Activated CD8-positive, alpha-beta T cell treated with anti-CD3 and anti-CD28 coated beads, Interleukin-2, amount 10 ng/mL, durations not matched to agents 7 days and 5 days (primary cell): ENCODE data around the gene CBLB. TPM values are rescaled to one million over a fixed set of nuclear protein-coding genes. Genes with fewer than 3 reads are reported as not detected.

Experiments used
- ATAC-seq: fragments of 150-1000 bp; cut with Tn5 transposase; one replicate; pipeline ENCODE4 v1.10.0; 2021; ENCODE audit warnings: moderate library complexity
- CTCF ChIA-PET: fragments of 350-600 bp; sonication (Branson Sonifier 250); formaldehyde crosslinking; loops from one replicate; lab custom pipeline; 2021; ENCODE audit warnings: antibody characterized with exemption; lab: Charles Lee
- POLR2A ChIA-PET: fragments of 350-600 bp; sonication (Branson Sonifier 250); formaldehyde crosslinking; loops from one replicate; lab custom pipeline; 2021; ENCODE audit warnings: antibody characterized with exemption; lab: Charles Lee
- DNase-seq: peaks from one replicate; pipeline ENCODE4 v3.0.0-alpha.2; 2020
- H3K27ac Mint-ChIP-seq: one replicate; pipeline ENCODE4 v1.8.0; 2021; ENCODE audit warnings: mild to moderate bottlenecking, mixed read lengths
- H3K27me3 Mint-ChIP-seq: one replicate; pipeline ENCODE4 v1.8.0; 2021; ENCODE audit warnings: low read depth, mixed read lengths
- H3K36me3 Mint-ChIP-seq: one replicate; pipeline ENCODE4 v1.8.0; 2021; ENCODE audit warnings: low read depth, mixed read lengths
- H3K4me1 Mint-ChIP-seq: one replicate; pipeline ENCODE4 v1.8.0; 2021; ENCODE audit warnings: low read depth, mixed read lengths
- H3K4me3 Mint-ChIP-seq: one replicate; pipeline ENCODE4 v1.8.0; 2021; ENCODE audit warnings: mild to moderate bottlenecking, mixed read lengths
- H3K9me3 Mint-ChIP-seq: one replicate; pipeline ENCODE4 v1.8.0; 2022; ENCODE audit warnings: mixed read lengths; ENCODE audit not compliant: insufficient read depth
- total RNA-seq, 2 experiments: library from RNA; stranded (reverse); gene quantifications; one replicate each; pipeline ENCODE4 v1.2.3, GENCODE V29; 2021

CBLB gene
- total RNA-seq, 2 experiments from 2014 or later: 117 to 122 TPM

DNA sequence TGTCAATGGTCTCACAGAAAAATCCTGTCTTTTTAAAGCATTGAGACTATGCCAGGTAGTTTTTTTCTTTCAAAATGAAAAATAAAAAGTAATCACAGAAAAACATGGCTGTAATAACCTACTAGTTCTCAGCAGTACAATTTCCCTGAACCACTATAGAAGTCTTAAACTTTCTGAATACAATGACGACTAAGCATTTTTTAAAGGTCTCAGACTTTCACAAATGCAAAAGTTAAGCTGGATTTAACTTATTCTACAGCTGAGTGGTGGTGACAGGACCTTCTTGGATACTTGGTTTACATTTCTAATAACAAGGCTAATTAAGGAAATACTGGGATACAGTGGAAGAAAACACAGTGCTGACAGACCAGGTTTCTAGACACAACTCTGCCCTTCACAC, 81.8 kb downstream of the CBLB start:
- Mint-ChIP-seq H3K4me1 (peaks cover 53% of the 10 kb centered on the region), H3K4me3 (no peak overlapping the region)
- CTCF ChIA-PET: interaction anchor here (1.2 to 2.2 kb wide), 2 partner anchors 9 to 81 kb away, joined by 3 to 5 read pairs; no protein-coding TSS in a partner anchor

DNA sequence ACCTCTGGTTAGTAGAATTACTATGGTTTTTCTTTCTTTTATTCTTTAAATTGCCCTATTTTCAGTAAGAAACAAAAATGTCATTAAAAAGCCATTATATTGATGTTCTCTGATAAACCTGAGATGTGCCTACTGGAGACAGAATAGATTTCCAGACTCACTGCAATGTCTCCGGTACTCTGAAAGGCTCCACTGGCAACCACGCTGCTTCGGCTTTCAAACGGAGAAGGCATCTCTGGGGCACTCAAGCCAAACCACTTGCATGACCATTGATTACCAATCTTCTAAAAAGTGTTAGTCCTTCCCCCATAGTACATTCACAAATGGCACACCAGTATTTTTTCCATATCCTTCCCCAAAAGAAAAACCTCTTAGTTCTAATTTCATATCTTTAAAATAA, 82.6 kb downstream of the CBLB start:
- H3K4me3 Mint-ChIP-seq: no peak overlapping the region
- no peak overlapping the region for H3K27ac Mint-ChIP-seq
- ChIA-PET POLR2A (no interaction called here), CTCF (no interaction called here)
- peaks cover 15% of the 10 kb centered on the region for H3K9me3 Mint-ChIP-seq
- DNase-seq (no peak), ATAC-seq (no peak)
- peaks cover 55% of the 10 kb centered on the region for H3K4me1 Mint-ChIP-seq
- H3K36me3 Mint-ChIP-seq: peaks cover 63% of the 10 kb centered on the region
- no peaks in the 10 kb centered on the region for H3K27me3 Mint-ChIP-seq

More for the DNA sequence above, 81.8 kb downstream of the CBLB start:
- POLR2A ChIA-PET: no interaction called here
- H3K9me3 Mint-ChIP-seq: peaks cover 15% of the 10 kb centered on the region
- ATAC-seq: no peak
- no peak overlapping the region for H3K27ac Mint-ChIP-seq
- H3K36me3 Mint-ChIP-seq: peaks cover 60% of the 10 kb centered on the region
- H3K27me3 Mint-ChIP-seq: no peaks in the 10 kb centered on the region
- no peak for DNase-seq

DNA sequence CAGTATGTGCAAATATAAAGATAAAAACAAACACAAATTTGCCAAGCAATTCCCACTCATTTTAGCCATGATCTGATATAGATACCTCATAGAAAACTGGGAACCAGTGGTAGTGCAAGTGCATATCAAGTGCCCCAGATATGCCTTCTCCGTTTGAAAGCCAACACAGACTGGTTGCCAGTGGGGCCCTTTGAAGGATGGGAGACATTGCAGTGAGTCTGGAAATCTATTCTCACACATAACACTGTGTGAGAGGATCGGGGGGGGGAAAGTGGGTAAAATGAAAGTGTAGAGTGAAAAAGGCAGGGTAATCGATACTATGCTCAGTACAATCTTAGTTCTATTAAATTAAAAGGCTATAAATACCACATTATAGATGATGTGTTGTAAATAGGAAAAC, 83.0 kb downstream of the CBLB start:
- Mint-ChIP-seq H3K27me3 (no peaks in the 10 kb centered on the region), H3K9me3 (peaks cover 15% of the 10 kb centered on the region), H3K27ac (no peak overlapping the region), H3K4me1 (peaks cover 54% of the 10 kb centered on the region), H3K36me3 (peaks cover 64% of the 10 kb centered on the region), H3K4me3 (no peak overlapping the region)
- ATAC-seq (no peak), DNase-seq (no peak)
- ChIA-PET POLR2A (no interaction called here), CTCF (no interaction called here)

DNA sequence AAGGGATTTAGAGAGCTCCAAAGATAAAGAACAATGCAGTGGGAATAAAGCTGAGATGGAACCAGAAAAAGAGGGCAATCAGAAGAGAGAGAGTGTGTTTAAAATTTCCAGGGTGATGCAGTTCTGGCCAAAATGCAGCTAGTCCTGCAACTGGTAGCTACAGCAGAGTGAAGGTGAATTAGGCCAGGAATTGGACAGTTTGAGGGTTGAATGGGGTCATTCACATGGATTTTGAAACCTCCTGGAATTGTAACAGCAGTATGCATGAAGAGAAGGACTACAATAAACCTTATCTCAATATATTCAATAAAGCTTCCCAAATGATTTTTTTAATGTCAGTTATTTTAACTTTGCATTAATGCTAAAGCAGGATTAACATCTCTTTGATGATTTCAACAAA, 85.2 kb downstream of the CBLB start:
- ChIA-PET CTCF (no interaction called here), POLR2A (no interaction called here)
- H3K4me3 Mint-ChIP-seq: no peak overlapping the region
- ATAC-seq (no peak), DNase-seq (no peak)
- H3K4me1 Mint-ChIP-seq: peaks cover 55% of the 10 kb centered on the region
- H3K9me3 Mint-ChIP-seq: peaks cover 19% of the 10 kb centered on the region
- H3K27me3 Mint-ChIP-seq: no peaks in the 10 kb centered on the region
- H3K36me3 Mint-ChIP-seq: peaks cover 64% of the 10 kb centered on the region
- H3K27ac Mint-ChIP-seq: no peak overlapping the region

DNA sequence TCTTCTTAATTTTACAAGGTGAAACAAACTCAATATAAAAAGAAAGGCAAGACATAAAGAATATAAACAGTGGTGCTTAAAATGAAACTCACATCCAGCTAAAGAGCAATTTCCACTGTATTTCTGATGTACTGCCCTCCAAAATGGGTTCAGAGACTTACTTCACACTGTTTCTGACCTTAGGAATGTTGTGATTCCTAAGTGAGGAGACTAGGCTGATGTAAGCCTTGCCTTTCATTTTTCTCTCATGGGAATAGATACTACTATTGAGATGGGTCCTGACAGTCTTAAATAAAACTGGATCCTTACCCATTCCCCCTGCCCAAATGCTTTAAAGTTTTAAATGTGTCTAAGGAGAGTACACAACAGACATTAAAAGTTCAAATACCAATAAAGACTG, 86.9 kb downstream of the CBLB start:
- POLR2A ChIA-PET: no interaction called here
- peaks cover 53% of the 10 kb centered on the region for H3K4me1 Mint-ChIP-seq
- DNase-seq (no peak), ATAC-seq (no peak)
- peak overlapping the region; percentile 46 for H3K27ac Mint-ChIP-seq
- H3K27me3 Mint-ChIP-seq: no peaks in the 10 kb centered on the region
- CTCF ChIA-PET: interaction anchor here (0.8 to 0.9 kb wide), 2 partner anchors 43 to 85 kb away, joined by 3 to 4 read pairs; no protein-coding TSS in a partner anchor
- H3K9me3 Mint-ChIP-seq: peaks cover 5% of the 10 kb centered on the region
- no peak overlapping the region for H3K4me3 Mint-ChIP-seq
- peaks cover 58% of the 10 kb centered on the region for H3K36me3 Mint-ChIP-seq

GRCh38 chr3:105780107-105780506, 88.7 kb downstream of the CBLB start:
- H3K27me3 Mint-ChIP-seq: no peaks in the 10 kb centered on the region
- CTCF ChIA-PET: interaction anchor here (1.0 kb wide), 1 partner anchor 15 kb away, joined by 4 read pairs; no protein-coding TSS in a partner anchor
- no peak overlapping the region for H3K27ac Mint-ChIP-seq
- POLR2A ChIA-PET: no interaction called here
- H3K36me3 Mint-ChIP-seq: peaks cover 57% of the 10 kb centered on the region
- ATAC-seq: no peak
- H3K4me3 Mint-ChIP-seq: no peak overlapping the region
- peaks cover 52% of the 10 kb centered on the region for H3K4me1 Mint-ChIP-seq
- no peak for DNase-seq
- peaks cover 5% of the 10 kb centered on the region for H3K9me3 Mint-ChIP-seq

DNA sequence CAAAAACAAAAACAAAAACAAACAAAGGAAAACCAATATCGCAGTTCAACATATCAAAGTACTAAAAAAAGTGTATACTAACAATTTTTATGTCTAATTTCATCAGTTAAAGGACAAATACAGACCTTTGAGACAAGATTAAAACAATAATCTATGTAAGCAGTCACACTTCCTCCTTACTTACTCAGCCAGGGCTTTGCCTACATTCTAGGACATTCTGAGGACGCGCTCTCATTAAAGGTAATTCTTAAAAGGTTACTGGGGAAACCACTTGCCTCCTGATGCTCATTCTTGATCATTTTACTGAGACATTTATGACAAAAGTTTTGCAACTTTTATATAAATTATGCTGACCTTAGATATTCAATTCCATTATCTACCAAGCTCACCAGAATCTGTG, 93.4 kb downstream of the CBLB start:
- DNase-seq (no peak), ATAC-seq (peak; percentile 34)
- POLR2A ChIA-PET: no interaction called here
- peak overlapping the region; percentile 67 for H3K27ac Mint-ChIP-seq
- no peak overlapping the region for H3K4me3 Mint-ChIP-seq
- CTCF ChIA-PET: interaction anchor here (0.8 kb wide), 1 partner anchor 9 kb away, joined by 3 read pairs; no protein-coding TSS in a partner anchor
- H3K9me3 Mint-ChIP-seq: peaks cover 22% of the 10 kb centered on the region
- H3K36me3 Mint-ChIP-seq: peaks cover 73% of the 10 kb centered on the region
- H3K27me3 Mint-ChIP-seq: no peaks in the 10 kb centered on the region
- H3K4me1 Mint-ChIP-seq: peaks cover 70% of the 10 kb centered on the region

DNA sequence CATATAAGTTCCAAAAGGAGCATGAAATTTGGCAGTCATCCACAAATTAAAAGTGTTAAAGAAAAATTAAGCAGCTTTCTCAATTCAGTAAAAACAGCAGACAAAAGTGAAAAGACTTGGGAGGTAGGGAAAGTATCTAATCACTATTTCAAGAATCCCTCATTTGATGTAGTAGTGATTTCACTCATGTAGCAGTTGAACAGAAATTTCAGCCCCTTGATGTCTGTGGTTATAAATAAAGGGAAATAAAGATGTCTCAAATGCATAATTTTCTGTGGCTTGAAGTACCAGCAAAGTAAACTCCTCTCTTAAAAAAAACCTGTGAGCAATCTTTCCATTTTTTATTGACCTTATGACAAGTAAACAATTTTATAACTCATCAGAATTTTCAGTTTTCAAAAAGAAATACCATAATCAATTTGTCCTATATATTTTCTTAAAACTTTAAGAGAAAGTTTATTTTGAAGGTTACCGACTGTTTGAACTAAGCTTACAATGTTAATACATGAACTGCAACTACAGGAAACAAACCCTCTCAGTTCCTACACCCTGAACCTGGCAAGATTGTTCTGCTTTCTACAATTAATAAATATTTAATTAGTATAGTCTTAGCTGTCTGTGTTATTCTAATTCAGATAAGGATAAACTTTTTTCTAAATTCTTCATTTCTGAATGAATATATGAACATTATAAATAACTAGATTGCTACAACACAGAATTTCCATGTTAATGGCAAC, 94.2 kb downstream of the CBLB start:
- peaks cover 74% of the 10 kb centered on the region for H3K36me3 Mint-ChIP-seq
- peaks cover 21% of the 10 kb centered on the region for H3K9me3 Mint-ChIP-seq
- POLR2A ChIA-PET: no interaction called here
- H3K27ac Mint-ChIP-seq: no peak overlapping the region
- ATAC-seq (no peak), DNase-seq (no peak)
- peaks cover 71% of the 10 kb centered on the region for H3K4me1 Mint-ChIP-seq
- CTCF ChIA-PET: interaction anchor here (0.8 to 1.0 kb wide), 2 partner anchors 8 to 10 kb away, joined by 3 to 4 read pairs; no protein-coding TSS in a partner anchor
- H3K27me3 Mint-ChIP-seq: no peaks in the 10 kb centered on the region
- H3K4me3 Mint-ChIP-seq: no peak overlapping the region

DNA sequence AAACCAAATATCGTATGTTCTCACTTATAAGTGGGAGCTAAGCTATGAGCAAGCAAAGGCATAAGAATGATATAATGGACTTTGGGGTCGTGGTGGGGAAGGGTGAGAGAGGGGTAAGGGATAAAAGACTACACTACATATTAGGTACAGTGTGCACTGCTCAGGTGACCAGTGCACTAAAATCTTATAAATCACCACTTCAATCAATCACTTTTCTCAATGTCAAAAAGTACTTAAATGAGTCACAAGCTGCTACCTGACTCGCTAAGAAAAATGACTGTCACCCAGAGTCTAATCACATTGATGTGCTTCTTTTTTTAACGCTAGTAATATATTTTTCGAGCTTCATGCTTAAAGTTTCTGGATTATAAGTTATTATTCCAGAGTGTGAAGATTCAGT, 95.5 kb downstream of the CBLB start:
- CTCF ChIA-PET: no interaction called here
- Mint-ChIP-seq H3K4me1 (peaks cover 80% of the 10 kb centered on the region), H3K36me3 (peaks cover 85% of the 10 kb centered on the region), H3K27me3 (no peaks in the 10 kb centered on the region), H3K4me3 (no peak overlapping the region), H3K9me3 (peaks cover 25% of the 10 kb centered on the region), H3K27ac (no peak overlapping the region)
- no peak for DNase-seq
- POLR2A ChIA-PET: interaction anchor here (0.6 kb wide), 1 partner anchor 94 kb away, joined by 3 read pairs; no protein-coding TSS in a partner anchor
- peak; percentile 32 for ATAC-seq

GRCh38 chr3:105772635-105773034, 96.2 kb downstream of the CBLB start:
- no peak overlapping the region for H3K27ac Mint-ChIP-seq
- ChIA-PET POLR2A (no interaction called here), CTCF (no interaction called here)
- peaks cover 25% of the 10 kb centered on the region for H3K9me3 Mint-ChIP-seq
- no peaks in the 10 kb centered on the region for H3K27me3 Mint-ChIP-seq
- peaks cover 86% of the 10 kb centered on the region for H3K36me3 Mint-ChIP-seq
- ATAC-seq: no peak
- DNase-seq: no peak
- peaks cover 82% of the 10 kb centered on the region for H3K4me1 Mint-ChIP-seq
- H3K4me3 Mint-ChIP-seq: no peak overlapping the region

GRCh38 chr3:105771392-105771791, 97.4 kb downstream of the CBLB start:
- ATAC-seq (no peak), DNase-seq (no peak)
- H3K4me3 Mint-ChIP-seq: no peak overlapping the region
- ChIA-PET CTCF (interaction anchor here (1.3 to 1.7 kb wide), 2 partner anchors 31 to 46 kb away, joined by 3 read pairs; no protein-coding TSS in a partner anchor), POLR2A (interaction anchor here (0.7 kb wide), 1 partner anchor 82 kb away, joined by 5 read pairs; no protein-coding TSS in a partner anchor)
- peak overlapping the region; percentile 2 for H3K27ac Mint-ChIP-seq
- peaks cover 25% of the 10 kb centered on the region for H3K9me3 Mint-ChIP-seq
- H3K27me3 Mint-ChIP-seq: no peaks in the 10 kb centered on the region
- peaks cover 81% of the 10 kb centered on the region for H3K36me3 Mint-ChIP-seq
- H3K4me1 Mint-ChIP-seq: peaks cover 79% of the 10 kb centered on the region

- H3K9me3 Mint-ChIP-seq: peaks cover 25% of the 10 kb centered on the region
- DNase-seq (no peak), ATAC-seq (no peak)
- peaks cover 85% of the 10 kb centered on the region for H3K4me1 Mint-ChIP-seq
- peak overlapping the region; percentile 63 for H3K27ac Mint-ChIP-seq
- POLR2A ChIA-PET: no interaction called here
- CTCF ChIA-PET: interaction anchor here (1.0 to 1.7 kb wide), 3 partner anchors 13 to 45 kb away, joined by 3 to 4 read pairs (median 3); no protein-coding TSS in a partner anchor
- peaks cover 84% of the 10 kb centered on the region for H3K36me3 Mint-ChIP-seq
- H3K4me3 Mint-ChIP-seq: no peak overlapping the region
- H3K27me3 Mint-ChIP-seq: no peaks in the 10 kb centered on the region
Measured at GRCh38 chr3:105770410-105770809, 98.4 kb downstream of the CBLB start.
